ENCODE measurements around the gene PRR15L. TPM values are rescaled to one million over a fixed set of nuclear protein-coding genes. Genes with fewer than 3 reads are reported as not detected.

PRR15L gene
- total and polyA plus RNA-seq, 11 donors = 0.04 to 2.7 TPM; not detected in 9

DNA sequence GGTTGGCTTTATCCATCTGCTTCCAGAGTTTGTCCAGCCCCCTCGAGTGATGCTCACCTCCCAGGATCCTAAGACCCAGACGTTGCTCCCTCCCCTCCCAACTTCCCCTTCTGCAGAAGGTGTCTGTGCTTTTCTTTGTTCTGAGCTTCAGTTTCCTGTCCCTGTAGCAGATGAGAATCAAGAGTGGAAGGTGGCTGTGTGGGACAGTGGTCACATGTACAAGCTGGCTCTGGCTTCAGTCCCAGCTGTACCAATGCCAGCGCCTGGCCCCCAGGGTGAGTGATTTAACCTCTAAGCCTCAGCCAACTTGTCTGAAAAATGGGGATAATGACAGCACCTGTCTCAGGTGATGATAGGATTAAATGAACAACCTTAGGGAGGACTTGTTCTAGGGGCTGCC is 7.7 kb downstream of the PRR15L start:
- 55 to 81% (median 67%) methylated on average over 3 of the region's 3 CpGs for WGBS, 4 donors
- ATAC-seq = no peak
- no peaks in the 10 kb centered on the region for H3K27me3 ChIP-seq
- H3K27ac ChIP-seq = peak overlapping the region in 4 of 12 donors; percentile 26 to 69 (median 62)
- H3K36me3 ChIP-seq = peaks cover 0 to 30% (median 10%) of the 10 kb centered on the region in 9 donors
- TF ChIP-seq POLR2A (IDR thresholded peaks at IDR 0.05) = no peak
- TF ChIP-seq, protein P1, sequence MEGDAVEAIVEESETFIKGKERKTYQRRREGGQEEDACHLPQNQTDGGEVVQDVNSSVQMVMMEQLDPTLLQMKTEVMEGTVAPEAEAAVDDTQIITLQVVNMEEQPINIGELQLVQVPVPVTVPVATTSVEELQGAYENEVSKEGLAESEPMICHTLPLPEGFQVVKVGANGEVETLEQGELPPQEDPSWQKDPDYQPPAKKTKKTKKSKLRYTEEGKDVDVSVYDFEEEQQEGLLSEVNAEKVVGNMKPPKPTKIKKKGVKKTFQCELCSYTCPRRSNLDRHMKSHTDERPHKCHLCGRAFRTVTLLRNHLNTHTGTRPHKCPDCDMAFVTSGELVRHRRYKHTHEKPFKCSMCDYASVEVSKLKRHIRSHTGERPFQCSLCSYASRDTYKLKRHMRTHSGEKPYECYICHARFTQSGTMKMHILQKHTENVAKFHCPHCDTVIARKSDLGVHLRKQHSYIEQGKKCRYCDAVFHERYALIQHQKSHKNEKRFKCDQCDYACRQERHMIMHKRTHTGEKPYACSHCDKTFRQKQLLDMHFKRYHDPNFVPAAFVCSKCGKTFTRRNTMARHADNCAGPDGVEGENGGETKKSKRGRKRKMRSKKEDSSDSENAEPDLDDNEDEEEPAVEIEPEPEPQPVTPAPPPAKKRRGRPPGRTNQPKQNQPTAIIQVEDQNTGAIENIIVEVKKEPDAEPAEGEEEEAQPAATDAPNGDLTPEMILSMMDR (IDR thresholded peaks at IDR 0.05) = no peak
- intact Hi-C loops (cut with DNase I) = loop anchor here (1.0 to 10.0 kb wide), 8 partner anchors 20 to 108 kb away; partner anchors contain the start of genes SCRN2 (in 8 of the 10), SP2 (in 4 of the 10) and CDK5RAP3 (in 2 of the 10)
- no peaks in the 10 kb centered on the region for H3K9me3 ChIP-seq
- no peak for DNase-seq
- peaks cover 5 to 46% (median 16%) of the 10 kb centered on the region in 12 donors for H3K4me1 ChIP-seq
- peak overlapping the region in 3 of 12 donors; percentile 32 to 49 (median 47) for H3K4me3 ChIP-seq

DNA sequence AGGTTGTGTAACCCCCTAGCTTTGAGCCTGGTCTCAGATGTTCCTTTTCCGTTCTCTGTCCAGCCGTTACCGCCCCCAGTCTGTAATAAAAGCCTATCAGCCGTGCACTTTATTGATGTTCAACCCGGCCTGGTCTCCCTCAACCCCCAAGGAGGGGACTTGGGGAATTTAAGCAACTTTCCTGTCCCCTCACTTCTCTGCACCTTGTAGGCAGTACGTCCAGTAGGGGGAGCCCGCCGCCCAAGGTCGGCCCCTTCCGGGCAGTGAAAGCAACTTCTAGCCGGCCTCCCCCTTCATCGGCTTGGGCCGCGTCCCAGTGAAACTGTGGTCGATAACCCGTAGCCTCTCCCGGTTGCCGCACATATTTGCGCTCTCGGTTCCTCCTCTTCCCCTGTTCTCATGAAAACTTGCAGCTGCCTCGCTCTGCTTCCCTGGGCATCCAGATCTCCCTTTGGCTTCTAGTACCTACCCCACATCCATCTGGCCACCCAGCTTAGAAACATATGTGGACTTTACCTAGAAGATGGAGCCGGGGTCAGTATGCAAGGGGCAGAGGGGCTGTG is 8.4 kb downstream of the PRR15L start:
- peak overlapping the region; percentile 23 to 76 (median 58) for H3K27ac ChIP-seq
- no peaks in the 10 kb centered on the region for H3K27me3 ChIP-seq
- H3K4me3 ChIP-seq = peak overlapping the region in 10 of 12 donors; percentile 31 to 49 (median 38)
- peak; percentile 68 to 89 (median 84) for ATAC-seq
- peak; percentile 88 to 95 (median 89) for DNase-seq
- intact Hi-C loops (cut with DNase I) = loop anchor here (1.0 to 10.0 kb wide), 8 partner anchors 21 to 107 kb away; partner anchors contain the start of genes SCRN2 (in 8 of the 10), SP2 (in 4 of the 10) and CDK5RAP3 (in 2 of the 10)
- H3K36me3 ChIP-seq = peaks cover 0 to 36% (median 16%) of the 10 kb centered on the region in 9 donors
- WGBS, 4 donors = 4 to 5% (median 4%) methylated on average over 22 of the region's 22 CpGs
- H3K9me3 ChIP-seq = no peaks in the 10 kb centered on the region
- H3K4me1 ChIP-seq = peaks cover 5 to 53% (median 16%) of the 10 kb centered on the region in 12 donors
- TF ChIP-seq POLR2A (IDR thresholded peaks at IDR 0.05) = peak in 1 of 2 donors; percentile 7
- TF ChIP-seq, protein P1 (IDR thresholded peaks at IDR 0.05) = peak; percentile 85 to 96 (median 88)

GRCh38 chr17:47948706-47949196 is 8.9 kb downstream of the PRR15L start:
- 29 to 35% (median 32%) methylated on average over 5 of the region's 5 CpGs for WGBS, 4 donors
- TF ChIP-seq, protein P1 (IDR thresholded peaks at IDR 0.05) = no peak
- no peak for TF ChIP-seq POLR2A (IDR thresholded peaks at IDR 0.05)
- Histone ChIP-seq H3K36me3 (peaks cover 0 to 38% (median 18%) of the 10 kb centered on the region in 9 donors), H3K27me3 (no peaks in the 10 kb centered on the region), H3K4me3 (peak overlapping the region in 4 of 12 donors; percentile 31 to 49 (median 38)), H3K27ac (peak overlapping the region; percentile 23 to 76 (median 58)), H3K9me3 (no peaks in the 10 kb centered on the region), H3K4me1 (peaks cover 5 to 54% (median 16%) of the 10 kb centered on the region in 12 donors)
- DNase-seq (no peak), ATAC-seq (peak in 3 of 4 donors; percentile 4 to 10 (median 6))
- intact Hi-C loops (cut with DNase I) = loop anchor here (1.0 to 10.0 kb wide), 8 partner anchors 22 to 106 kb away; partner anchors contain the start of genes SCRN2 (in 8 of the 10), SP2 (in 4 of the 10) and CDK5RAP3 (in 2 of the 10)

- Histone ChIP-seq H3K27me3 (no peaks in the 10 kb centered on the region), H3K4me3 (no peak overlapping the region), H3K9me3 (no peaks in the 10 kb centered on the region), H3K27ac (peak overlapping the region in 3 of 12 donors; percentile 14 to 64 (median 52)), H3K36me3 (peaks cover 0 to 38% (median 21%) of the 10 kb centered on the region in 9 donors), H3K4me1 (peaks cover 5 to 65% (median 25%) of the 10 kb centered on the region in 12 donors)
- no peak for TF ChIP-seq POLR2A (IDR thresholded peaks at IDR 0.05)
- TF ChIP-seq, protein P1 (IDR thresholded peaks at IDR 0.05) = peak; percentile 71 to 85 (median 80)
- intact Hi-C loops (cut with DNase I) = loop anchor here in 9 of 10 donors (5.0 to 10.0 kb wide), 3 partner anchors 50 to 105 kb away; partner anchors contain the start of genes SCRN2 (in 8 of the 9) and SP2 (in 2 of the 9)
- peak; percentile 35 to 67 (median 60) for ATAC-seq
- peak in 4 of 5 donors; percentile 44 to 76 (median 68) for DNase-seq
- WGBS, 4 donors = 22 to 28% (median 27%) methylated on average over 2 of the region's 2 CpGs
Observed at GRCh38 chr17:47946929-47947397, 10.7 kb downstream of the PRR15L start.

All from heart left ventricle (tissue), 16 donors.